ENCODE data around the gene PPIA.
"Not testable (repeated sequence)": the region's sequence is repeated elsewhere in the genome, so short reads cannot be mapped to it uniquely, and the experiment has no call there.

PPIA gene

DNA sequence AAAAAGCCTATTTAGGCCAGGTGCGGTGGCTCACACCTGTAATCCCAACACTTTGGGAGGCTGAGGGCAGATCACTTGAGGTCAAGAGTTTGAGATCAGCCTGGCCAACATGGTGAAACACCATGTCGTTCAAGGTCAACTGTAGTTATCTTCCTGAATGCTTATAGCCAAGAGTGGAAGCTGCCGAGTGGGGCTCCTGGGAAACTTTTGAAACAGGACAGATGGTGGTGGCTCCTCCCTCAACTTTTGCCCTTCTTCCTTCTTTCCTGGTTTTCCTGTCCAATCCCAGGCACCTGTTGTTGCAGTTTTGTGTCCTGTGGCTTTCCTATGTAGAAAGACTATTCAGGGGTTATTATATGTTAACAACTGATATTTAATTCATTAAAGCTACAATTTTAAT, 8.7 kb upstream of the PPIA start:
- no peak for DNase-seq (ENCODE audit: low spot score)

DNA sequence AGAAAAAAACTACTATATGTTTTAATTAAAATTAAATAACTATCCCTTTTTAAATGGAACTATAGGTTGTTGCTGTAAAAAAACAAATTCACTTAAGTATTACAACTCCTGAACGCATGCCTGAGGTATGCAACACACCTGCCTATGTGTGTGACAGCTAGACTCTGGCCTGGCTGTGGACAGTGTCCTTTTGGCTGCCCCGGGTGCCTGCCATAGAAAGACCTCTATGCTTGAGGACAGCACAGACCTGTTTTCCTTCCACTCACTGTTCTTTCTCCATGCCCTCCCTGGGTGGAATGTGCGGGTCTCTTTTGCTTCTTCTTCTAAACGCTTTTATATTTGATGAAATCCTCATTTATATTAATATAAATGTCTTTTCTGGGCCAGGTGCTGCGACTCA, 6.5 kb upstream of the PPIA start:
- no peak for DNase-seq (ENCODE audit: low spot score)

DNA sequence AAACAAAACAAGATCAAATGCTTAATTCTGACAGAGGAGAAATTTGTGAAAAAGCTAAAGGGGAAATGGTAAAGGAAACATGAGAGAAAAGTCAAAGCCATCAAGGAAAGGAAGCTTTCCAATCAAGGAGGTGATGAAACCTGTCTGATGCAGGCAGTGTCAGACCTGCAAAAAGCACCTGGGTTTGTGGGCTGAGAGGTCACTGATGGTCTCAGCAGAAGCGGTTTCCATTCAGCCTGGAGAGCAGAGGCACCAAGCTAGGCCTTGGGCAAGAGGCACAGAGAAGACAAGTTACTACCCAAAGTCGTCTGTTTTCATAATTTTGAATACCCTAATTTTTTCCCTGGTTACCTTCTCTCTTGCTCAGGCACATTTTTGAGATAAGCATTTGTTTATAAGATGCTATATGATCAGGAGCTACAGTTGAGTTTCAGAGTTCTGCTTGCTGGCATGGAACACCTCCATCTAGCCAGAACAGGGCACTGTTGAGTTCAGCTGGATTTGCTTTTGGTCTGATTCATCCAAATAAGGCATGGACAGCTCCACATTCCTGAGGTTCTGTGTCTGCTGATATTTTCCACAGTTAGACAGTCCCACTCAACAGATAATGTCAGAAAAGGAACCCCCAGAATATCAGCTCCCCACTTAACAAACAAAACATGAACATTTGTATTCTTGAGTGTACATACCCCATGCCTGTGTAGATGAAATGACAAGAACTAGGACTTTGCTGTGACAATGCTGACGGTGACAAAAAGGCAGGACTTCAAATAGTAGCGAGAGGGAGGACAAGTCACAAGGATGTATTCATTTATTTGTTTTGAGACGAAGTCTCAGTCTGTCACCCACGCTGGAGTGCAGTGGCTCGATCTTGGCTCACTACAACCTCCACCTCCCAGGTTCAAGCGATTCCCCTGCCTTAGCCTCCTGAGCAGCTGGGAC, 4.9 kb upstream of the PPIA start:
- DNase-seq (ENCODE audit: low spot score) = no peak

DNA sequence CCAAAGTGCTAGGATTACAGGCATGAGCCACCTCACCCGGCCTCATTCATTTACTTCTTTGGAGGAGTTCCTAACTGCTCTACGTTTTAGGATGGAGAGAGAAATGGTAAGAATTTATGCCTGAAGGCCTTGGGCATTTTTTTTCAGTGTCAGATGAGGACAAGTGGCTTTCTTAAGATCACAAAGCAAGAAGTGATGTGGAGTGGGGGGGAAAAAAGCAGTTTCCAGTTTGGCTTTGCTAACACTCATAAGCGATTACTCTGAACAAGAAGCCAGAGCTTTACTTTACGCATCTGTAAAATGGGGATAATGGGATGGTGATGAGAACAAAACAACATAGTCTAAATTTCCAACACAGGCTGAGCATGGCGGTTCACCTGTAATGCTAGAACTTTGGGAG, 2.6 kb upstream of the PPIA start:
- DNase-seq (ENCODE audit: low spot score) = no peak

DNA sequence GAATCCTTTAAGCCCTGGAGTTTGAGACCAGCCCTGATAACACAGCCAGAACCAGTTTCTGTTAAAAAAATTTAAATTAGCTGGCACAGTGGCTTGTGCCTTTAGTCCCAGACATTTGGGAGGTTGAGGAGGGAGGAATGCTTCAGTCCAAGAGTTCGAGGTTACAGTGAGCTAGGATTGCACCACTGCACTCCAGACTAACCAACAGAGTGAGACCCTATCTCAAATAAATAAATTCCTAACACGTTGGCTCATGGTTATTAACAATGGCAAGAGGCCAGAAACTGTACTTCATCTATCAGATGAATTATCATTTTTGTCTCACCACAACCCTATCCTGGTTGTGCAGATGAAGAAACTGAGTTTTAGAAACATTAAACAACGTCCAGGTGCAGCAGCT, 2.1 kb upstream of the PPIA start:
- DNase-seq (ENCODE audit: low spot score) = no peak

DNA sequence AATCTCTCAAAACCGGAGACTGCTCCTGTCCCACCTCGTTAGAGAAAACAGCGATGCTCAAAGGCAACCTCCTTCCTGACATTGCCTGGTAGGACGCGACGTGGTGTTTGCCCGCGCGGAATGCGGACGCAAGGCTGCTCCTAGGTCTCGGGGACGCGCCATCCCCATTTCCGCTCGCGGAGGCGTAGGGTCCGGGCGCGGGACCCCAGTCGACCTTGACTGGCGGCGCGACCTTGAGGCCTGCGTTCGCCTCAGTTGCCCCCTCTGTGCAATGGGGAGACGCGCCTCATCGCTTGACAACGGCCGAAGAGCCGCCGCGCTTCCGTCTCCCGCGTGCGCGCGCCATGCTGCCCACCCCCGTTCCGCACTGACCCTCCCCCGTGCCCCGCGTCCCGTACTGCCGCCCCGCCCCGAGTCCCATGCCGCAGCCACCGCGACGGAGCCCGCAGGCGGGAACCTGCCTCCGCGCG, 412 bp upstream of the PPIA start:
- DNase-seq (ENCODE audit: low spot score) = peak; percentile 45

DNA sequence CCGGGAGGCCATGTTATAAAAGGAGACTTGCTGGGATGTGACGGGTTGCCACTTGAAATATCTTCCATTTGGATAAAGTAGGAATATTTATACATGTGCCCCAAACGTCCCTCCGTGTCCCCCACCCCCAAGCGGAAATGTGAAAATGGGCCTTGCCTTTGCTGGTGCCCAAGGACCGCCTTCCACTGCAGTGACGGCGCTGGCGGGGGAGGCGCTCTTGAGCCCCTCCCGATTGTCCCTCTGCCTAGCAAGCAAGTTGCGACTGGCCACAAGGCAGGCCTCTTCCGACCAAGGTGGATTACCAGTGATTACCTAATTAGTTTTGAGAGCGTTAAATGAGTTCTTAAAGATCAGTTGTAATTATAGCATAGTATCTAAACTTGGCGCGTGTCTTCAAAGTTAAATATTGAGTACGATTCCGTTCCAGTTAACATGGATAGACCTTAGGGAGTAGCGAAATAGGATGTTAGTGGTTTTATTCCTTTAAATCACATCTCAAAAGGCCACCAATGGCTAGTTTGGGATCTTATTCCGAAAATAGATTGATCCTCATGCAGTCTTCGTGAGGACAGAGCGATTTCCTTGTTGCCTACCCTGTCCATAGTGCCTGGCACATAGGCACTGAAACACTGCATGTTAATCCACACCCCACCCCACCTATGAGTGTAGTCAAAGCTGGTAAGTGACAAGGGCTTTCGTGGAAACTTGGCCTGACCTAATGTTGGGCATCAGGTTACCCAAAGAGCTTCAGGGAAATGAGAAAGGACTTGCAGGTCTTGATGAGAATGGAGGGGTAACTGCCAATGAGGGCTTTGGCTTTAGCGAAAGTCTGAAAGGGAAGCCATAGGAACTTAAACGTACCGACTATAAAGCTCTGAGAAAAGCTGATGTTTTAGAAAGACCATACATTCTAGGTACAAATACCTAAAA, 1.1 kb downstream of the PPIA start:
- DNase-seq (ENCODE audit: low spot score) = peak; percentile 89

DNA sequence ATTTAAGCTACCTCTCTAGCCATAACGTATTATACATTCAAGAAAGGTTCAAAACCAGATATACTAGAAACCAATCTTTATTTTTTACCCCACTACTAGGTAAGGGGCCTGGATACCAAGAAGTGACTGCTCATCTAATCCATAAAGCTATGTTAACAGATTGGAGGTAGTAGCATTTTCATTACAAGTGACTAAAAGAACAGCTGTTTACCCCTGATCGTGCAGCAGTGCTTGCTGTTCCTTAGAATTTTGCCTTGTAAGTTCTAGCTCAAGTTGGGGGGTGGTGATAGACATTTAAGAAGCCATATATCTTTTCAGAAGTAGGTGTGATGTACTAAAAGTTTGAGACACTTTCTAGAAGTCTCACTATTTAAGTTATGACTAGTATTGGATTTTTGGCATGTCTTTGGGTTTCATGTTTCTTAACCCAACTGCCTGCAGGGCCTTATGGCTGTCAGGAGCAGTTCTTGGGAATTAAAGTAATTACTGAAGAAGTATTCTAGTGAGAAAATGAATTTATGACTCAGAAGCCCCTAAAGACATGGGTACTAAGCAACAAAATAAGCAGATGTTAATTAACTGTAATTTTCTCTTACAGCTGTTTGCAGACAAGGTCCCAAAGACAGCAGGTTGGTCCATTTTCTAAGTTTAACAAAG, 2.3 kb downstream of the PPIA start:
- no peak for DNase-seq (ENCODE audit: low spot score)

DNA sequence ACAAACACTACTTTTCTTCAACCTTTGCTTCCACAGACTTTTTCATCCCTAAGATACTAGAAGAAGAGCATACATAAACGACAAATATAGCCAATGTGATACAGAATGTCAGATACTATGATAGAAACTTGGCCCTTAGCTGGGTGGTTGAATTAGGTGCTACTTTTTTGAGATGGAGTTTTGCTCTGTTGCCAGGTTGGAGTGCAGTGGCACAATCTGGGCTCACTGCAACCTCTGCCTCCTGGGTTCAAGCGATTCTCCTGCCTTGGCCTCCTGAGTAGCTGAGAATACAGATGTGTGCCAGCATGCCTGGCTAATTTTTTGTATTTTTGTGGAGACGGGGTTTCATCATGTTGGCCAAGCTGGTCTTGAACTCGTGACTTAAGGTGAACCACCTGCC, 3.5 kb downstream of the PPIA start:
- DNase-seq (ENCODE audit: low spot score) = no peak

DNA sequence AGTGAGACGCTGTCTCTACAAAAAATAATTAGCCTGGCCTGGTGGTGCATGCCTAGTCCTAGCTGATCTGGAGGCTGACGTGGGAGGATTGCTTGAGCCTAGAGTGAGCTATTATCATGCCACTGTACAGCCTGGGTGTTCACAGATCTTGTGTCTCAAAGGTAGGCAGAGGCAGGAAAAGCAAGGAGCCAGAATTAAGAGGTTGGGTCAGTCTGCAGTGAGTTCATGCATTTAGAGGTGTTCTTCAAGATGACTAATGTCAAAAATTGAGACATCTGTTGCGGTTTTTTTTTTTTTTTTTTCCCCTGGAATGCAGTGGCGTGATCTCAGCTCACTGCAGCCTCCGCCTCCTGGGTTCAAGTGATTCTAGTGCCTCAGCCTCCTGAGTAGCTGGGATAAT, 5.4 kb downstream of the PPIA start:
- no peak for DNase-seq (ENCODE audit: low spot score)

DNA sequence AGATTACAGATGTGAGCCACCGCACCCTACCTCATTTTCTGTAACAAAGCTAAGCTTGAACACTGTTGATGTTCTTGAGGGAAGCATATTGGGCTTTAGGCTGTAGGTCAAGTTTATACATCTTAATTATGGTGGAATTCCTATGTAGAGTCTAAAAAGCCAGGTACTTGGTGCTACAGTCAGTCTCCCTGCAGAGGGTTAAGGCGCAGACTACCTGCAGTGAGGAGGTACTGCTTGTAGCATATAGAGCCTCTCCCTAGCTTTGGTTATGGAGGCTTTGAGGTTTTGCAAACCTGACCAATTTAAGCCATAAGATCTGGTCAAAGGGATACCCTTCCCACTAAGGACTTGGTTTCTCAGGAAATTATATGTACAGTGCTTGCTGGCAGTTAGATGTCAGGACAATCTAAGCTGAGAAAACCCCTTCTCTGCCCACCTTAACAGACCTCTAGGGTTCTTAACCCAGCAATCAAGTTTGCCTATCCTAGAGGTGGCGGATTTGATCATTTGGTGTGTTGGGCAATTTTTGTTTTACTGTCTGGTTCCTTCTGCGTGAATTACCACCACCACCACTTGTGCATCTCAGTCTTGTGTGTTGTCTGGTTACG, 6.0 kb downstream of the PPIA start:
- DNase-seq (ENCODE audit: low spot score) = no peak

DNA sequence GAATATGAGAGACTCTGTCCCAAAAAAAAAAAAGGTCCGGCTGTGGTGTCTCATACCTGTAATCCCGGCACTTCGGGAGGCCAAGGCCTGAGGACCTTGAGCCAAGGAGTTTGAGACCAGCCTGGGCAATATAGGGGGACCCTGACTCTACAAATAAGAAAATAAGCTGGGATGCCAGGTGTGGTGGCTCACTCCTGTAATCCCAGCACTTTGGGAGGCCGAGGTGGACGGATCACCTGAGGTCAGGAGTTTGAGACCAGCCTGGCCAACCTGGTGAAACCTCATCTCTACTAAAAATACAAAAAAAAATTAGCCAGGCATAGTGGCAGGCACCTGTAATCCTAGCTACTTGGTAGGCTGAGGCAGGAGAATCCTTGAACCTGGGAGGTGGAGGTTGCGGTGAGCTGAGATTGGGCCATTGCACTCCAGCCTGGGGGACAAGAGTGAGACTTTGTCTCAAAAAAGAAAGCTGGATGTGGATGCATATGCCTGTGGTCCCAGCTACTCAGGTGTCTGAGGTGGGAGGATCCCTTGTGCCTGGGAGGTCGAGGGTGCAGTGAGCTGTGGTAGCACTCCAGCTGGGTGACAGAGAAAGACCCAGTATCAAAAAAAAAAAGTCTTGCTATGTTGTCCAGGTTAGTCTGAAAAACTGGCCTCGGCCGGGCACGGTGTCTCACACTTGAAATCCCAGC, 7.5 kb downstream of the PPIA start:
- DNase-seq (ENCODE audit: low spot score) = not testable (repeated sequence)

DNA sequence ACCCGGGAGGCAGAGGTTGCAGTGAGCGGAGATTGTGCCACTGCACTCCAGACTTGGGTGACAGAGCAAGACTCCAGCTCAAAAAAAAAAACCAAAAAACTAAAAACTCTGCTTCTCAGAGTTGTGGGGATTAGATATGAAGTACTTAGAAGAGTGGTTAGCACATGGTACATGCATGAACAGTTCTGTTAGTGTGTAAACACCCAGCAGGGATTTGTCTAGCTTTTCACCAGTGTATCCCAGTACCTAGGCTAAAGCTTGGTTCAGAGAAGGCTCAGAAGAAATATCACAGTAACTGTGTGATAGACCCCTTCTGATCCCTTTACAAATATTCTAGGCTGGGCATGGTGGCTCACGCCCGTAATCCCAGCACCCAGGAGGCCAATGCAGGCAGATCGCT, 9.5 kb downstream of the PPIA start:
- DNase-seq (ENCODE audit: low spot score) = no peak

DNA sequence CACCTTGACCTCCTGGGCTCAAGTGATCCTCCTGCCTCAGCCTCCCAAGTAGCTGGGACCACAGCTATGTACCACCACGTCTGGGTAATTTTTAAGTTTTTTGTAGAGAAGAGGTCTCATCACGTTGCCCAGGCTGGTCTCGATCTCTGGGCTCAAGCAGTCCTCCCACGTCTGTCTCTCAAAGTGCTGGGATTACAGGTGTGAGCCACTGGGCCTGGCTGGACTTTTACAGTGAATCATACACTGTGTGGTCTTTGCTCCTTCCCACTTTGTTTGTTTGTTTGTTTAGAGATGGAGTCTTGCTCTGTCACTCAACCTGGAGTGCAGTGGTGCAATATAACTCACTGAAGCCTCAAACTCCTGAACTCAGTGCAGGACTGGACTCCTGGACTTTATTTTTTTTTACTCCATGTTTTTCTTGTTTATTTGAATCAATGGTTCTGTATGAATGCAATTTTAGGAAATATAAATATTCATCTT, 12.5 kb downstream of the PPIA start:
- no peak for DNase-seq (ENCODE audit: low spot score)

DNA sequence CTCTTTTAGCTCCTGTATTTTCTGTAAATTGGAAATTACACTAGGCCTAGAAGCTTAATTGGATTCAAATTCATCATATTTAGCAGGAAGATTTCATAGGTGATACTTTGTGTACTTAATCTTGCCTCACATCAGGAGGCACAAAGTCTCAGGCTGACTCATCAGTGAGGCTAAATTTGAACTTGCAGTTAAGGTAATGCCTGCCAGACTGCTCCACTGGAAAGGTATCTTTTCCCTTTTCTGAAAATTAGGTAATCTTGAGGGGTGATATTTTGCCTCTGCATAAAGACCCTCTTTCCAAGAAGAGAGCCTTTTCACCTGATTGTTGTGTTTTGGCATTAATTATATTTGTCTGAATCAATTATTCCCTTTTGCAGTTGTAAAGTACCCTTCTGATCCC, 14.6 kb downstream of the PPIA start:
- peak; percentile 14 for DNase-seq (ENCODE audit: low spot score)

DNA sequence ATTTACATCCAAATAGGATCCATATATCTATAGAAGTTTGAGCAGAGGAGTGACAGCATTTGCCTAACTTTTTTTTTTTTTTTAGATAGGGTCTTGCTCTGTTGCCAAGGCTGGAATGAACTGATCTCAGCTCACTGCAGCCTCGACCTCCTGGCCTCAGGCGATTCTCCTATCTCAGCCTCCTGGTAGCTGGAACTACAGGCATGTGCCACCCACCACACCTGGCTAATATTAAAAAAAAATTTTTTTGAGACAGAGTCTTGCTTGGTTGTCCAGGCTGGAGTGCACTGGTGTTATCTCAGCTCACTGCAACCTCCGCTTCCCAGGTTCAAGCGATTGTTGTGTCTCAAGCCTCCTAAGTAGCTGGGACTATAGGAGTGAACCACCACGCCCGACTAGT, 15.1 kb downstream of the PPIA start:
- DNase-seq (ENCODE audit: low spot score) = no peak

DNA sequence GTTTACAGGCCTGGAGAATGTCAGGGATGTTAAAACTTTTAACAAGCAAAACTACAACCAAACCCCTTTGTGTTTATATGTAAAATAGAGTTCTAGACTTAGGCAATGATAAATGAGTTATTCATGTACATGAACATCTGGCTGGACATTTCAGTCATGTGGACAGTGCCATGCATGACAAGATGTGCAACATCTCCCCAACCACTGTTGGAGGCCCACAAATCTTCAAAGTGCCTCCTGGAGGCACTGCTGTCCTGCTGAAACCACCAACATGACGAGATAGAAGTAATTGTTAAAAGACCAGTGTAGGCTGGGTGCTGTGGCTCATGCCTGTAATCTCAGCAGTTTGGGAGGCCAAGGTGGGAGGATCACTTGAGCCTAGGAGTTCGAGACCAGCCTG, 18.4 kb downstream of the PPIA start:
- DNase-seq (ENCODE audit: low spot score) = no peak

DNA sequence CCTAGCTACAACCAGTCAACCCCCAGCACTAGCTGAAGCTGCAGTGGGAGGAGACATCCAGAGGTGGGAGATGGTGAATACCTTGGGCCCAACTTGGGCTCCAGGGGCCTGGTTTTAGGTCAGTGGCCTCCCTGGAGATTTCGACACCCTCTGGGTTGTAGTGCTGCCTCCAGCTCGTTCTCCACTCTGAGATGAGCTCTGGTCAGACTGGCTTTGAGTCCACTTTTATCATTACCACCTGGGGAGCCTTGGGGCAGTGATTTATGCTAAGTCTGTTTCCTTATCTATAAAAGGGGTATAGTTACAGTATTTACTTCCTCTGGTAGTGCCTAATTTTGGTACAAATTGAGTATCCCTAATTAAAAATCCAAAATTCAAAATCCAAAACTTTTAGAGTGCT, 22.8 kb downstream of the PPIA start:
- no peak for DNase-seq (ENCODE audit: low spot score)

DNA sequence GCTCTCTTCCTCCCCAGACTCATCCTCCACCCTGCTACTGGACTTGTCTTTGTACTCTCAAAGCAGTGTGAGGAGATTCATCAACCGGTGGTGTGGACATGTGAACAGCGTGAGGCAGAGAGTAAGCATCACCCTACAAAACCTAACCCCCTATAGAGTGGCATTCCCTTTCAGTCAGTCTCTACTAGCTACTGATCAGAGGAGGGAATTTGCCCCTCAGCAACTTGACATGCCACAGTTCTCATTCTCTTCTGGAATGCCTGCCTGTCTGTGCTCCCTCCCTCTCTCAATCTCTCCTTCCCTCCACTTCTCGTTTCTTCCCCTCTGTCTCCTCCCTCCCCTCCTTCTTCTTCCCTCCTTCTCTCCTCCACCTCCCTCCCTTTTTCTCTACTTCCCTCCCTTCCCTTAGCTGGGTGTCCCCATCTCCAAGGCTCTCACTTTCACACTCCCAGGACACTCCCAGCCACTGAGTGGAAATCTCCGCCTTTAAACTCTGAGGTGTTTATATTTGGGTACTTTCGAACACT, 26.8 kb downstream of the PPIA start:
- no peak for DNase-seq (ENCODE audit: low spot score)

DNA sequence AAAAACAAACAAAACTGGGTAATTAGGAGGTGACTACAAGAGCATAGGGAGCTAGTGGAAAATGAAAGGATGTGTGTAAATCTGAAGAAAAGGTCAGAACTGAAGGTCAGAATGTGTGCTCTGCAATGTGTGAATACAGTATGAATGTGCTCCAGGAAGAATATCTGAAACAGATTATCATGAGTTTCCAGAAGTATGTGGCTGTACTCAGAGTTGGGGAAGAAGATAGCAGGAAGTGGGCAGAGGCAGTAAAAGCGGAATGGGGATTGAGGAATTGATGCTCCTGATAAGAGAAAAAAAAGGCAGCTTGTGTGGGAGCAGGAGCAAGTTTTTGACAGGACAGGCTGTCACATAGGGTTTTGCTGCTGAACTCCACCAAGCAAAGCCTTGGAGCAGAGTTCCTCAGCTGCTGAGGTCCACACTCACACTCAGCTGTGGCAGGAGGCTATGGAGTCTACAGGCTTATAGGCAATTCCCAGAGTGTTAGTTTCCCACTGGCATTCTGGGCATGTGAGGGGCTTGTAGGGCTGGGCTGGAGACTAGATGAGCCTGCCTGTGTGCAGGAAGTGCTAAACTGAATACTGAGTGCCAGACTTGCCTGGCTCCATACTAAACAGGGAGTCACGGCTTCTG, 28.5 kb downstream of the PPIA start:
- no peak for DNase-seq (ENCODE audit: low spot score)

Data from putamen (tissue), 1 donor.